Epithelial cell of prostate (primary cell): ENCODE measurements around the gene MORN1.
"Not testable (repeated sequence)": the region's sequence is repeated elsewhere in the genome, so short reads cannot be mapped to it uniquely, and the experiment has no call there.

Experiments used
- DNase-seq: peaks from one replicate; pipeline ENCODE4 v3.0.0-alpha.2; 2011; ENCODE audit warnings: low read depth, low spot score
- H3K27ac ChIP-seq: fragments of 450-650 bp; 2 replicates; pipeline ENCODE4 v1.5.1; 2017; ENCODE audit warnings: mild to moderate bottlenecking

The MORN1 gene

DNA sequence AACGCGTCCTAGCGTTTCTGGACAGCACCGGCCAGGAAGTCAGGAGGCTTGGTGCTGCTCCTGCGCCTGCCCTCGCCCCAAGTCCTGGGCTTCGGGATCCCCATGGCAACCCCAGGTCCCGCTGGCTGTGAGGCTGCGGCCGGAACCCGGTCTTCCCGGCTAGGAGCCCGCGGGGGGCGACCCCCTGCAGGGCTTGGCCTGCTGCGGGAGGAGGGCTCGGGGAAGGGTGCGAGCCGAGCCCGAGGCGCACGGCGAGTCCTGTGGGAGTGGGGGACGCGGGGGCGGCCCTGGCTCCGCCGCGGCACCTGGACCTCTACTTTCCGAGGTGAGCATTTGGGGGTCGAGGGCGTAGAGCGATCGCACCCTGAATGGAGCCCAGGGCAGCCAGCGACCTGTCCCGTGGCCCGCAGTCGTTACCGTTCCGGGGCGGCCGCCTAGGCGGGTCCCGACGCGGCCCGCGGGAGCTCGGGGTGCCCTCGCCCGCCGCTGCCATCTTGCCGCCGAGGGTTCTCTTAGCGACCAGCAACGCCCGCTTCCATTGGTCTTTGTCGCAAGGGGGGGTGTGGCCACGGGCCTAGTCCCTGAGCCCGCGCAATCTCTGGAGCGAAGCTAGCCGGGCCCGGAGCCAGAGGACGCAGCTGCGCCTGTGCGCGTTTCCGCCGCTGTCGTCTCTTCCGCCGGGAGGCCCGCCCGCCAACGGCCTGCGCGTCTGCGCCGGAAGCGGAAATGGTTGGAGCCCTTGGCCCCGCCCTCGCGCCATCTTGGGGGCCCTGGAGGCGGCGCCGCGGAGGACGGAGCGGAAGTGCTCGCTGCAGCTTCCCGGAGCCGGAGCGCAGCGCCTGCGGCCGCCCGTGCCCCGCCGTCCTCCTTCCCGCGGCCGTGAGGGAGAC, at the start of gene MORN1, which contains the start of gene RER1:
MORN1 (minus strand) TSS at position 514 of the 890 bp plus-strand sequence; CDS start at position 493, 21 bp downstream.
RER1 (plus strand) TSS at position 801 of the 890 bp plus-strand sequence. CDS start 3,950 bp downstream, outside the sequence.
- peak; percentile 91 for DNase-seq
- H3K27ac ChIP-seq: peak within 1 kb of the TSS; percentile 64

DNA sequence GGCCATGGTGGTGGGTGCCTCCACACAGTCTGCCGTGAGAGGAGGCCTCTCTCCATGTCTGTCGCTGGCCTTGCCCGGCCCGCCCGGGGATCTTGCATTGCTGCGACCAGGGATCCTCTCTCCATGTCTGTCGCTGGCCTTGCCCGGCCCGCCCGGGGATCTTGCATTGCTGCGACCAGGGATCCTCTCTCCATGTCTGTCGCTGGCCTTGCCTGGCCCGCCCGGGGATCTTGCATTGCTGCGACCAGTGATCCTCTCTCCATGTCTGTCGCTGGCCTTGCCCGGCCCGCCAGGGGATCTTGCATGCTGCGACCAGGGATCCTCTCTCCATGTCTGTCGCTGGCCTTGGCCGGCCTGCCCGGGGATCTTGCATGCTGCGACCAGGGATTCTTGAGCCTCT, 49.0 kb upstream of the MORN1 start:
- not testable (repeated sequence) for H3K27ac ChIP-seq, DNase-seq

- DNase-seq: no peak
- H3K27ac ChIP-seq: no peak overlapping the region
Observed at GRCh38 chr1:2439369-2439768, 48.0 kb upstream of the MORN1 start.

DNA sequence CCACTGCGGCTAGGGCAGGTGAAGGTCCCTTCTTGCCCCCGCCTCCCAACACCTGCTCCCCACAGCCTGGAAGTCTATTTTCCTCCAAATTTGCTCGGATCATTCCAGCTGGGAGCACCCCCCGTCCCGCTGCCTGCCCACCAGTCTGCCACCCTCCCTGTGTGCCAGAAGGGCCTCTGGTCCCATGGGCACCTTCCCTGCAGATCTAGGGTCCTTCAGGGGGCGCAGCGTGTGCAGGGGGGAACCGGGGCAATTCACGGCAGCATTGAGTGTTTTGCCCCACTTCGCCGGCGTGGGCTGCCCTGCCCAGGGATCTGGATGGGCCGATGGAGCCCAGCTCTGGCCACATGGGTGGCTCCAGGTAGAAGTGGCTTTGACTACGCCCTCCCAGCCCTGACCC, 47.3 kb upstream of the MORN1 start:
- DNase-seq: no peak
- H3K27ac ChIP-seq: no peak overlapping the region

DNA sequence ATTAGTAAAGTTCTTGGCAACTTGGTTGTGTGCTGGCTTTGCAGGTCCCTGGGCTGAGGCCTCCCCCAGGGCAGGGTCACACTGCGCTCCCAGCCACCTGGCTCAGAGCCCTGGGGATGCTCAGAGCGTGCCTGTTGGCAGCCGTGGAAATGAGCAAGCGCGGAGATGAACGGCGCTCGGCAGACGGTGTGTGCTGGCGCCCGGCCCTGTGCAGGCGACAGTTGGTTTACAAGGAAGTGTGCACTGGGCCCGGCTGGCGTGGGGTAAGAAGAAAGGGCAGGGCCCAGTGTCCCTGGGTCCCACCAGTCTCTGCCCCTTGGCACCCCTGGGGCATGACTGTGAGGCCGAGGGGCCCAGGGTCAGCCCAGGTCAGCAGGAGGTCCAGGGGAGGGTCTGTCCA, 46.7 kb upstream of the MORN1 start:
- DNase-seq: no peak
- no peak overlapping the region for H3K27ac ChIP-seq

DNA sequence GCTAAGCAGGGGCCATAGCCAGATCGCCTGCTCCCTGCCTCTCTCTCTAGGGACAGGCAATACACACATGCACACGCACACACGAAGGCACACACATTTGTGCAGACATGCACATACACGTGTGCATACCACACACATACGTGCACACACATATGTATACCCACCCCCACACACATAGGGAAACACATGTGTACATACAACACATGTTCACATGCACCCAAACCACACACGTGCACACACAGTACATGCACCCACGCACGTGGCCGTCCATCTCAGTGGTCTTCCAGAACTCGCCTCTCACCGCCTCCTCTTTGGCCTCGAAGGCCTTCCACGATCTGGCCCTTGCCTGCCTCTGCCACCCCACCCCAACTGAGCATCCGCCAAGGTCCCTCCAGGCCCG, 46.3 kb upstream of the MORN1 start:
- no peak overlapping the region for H3K27ac ChIP-seq
- no peak for DNase-seq

- DNase-seq: no peak
- no peak overlapping the region for H3K27ac ChIP-seq
Observed at GRCh38 chr1:2436876-2437275, 45.5 kb upstream of the MORN1 start.

DNA sequence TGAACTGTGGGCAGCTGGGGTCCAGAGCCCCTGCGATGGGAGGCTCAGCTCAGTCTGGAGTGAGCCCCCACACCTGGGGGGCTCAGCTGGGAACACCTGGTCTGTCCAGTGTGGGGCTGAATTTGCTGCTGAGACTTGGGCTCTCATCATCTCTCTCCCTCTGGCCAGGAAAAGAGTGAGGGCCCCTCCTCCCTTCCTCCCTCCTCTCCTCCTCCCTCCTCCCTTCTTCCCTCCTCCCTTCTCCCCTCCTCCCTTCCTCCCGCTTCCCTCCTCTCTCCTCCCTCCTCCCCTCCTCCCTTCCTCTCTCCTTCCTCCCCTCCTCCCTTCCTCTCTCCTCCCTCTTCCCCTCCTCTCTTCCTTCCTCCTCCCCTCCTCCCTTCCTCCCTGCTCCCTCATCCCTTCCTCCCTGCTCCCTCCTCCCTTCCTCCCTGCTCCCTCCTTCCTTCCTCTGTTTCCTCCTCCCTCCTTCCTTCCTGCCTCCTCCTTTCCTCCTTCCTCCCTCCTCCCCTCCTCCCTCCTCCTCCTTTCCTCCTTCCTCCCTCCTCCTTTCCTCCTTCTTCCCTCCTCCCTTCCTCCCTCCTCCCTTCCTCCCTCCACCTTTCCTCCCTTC, 44.5 kb upstream of the MORN1 start:
- DNase-seq: no peak
- no peak overlapping the region for H3K27ac ChIP-seq

DNA sequence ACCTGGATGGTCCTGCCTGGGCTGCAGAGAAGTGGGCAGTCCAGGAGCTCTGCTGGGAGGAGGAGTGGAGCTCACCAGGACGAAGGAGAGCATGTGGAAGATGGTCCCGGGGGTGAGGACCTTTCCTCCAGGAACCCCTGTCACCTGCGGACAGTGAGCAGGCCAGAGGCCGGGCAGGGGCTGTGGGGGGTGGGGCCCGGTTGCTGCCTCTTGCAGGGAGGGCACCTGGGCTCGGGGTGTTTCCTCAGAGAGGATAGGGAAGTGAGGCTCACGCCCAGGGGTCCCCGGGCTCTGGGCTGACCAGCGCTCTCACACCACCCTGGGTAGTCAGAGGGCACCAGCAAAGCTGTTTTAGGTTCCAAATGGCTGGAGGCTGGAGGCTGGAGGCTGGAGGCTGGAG, 43.7 kb upstream of the MORN1 start:
- DNase-seq: no peak
- H3K27ac ChIP-seq: no peak overlapping the region

DNA sequence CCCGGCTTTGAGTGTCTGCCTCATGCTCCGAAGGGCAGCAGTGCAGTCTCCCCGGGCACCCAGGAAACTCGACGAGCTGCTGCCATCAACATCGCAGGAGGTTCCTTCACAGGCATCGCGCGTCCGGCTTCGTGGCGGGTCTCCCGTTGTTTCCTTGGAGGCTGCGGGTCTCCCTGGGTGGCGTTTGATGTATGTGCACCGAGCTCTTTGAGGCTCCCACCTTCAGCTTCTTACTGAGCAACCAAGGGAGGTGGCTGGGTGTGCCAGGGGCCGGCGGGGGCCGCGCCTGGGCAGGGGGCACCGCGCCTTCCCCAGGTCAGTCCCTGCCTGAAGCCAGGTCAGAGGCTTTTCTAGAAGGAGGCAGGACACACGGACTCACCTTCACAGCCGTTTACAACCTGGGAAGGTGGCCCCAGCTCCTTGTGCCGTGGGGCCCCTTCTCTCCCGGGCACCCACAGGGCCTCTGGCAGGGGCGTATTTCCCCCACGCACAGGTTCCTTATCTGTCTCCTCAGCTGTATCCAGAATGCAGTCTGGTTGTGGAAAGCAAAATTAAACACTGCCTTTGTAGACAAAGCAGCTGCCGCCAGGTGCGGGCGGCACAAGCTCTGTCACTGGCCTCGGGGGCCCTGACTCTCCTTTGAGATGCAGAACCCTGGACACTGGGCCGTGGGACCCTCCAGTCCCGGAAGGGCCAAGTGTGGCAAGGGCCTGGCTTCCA, 42.7 kb upstream of the MORN1 start:
- H3K27ac ChIP-seq: no peak overlapping the region
- no peak for DNase-seq

GRCh38 chr1:2433196-2433595, 41.8 kb upstream of the MORN1 start:
- H3K27ac ChIP-seq: no peak overlapping the region
- DNase-seq: no peak

DNA sequence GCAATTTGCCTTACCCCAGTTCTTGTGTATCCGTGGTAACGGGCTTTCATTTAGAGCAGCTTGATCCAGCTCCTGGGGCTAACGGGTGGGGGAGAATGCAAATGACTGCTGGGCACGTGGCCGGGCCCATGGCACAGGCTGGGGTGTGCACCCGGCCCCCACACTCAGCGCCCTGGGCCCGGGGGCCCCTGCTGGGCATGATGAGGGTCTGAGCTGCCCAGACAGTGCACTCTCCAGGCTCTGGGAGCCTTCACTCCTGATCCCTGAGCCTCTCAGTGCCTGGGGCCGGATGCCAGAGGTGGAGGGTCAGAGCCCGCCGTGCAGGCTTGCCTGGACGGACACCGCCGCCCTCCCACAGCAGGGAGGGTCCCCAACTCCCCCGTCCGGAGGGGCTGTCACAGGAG, 41.1 kb upstream of the MORN1 start:
- DNase-seq: no peak
- H3K27ac ChIP-seq: no peak overlapping the region

- H3K27ac ChIP-seq: peak overlapping the region; percentile 17
- DNase-seq: no peak
Observed at GRCh38 chr1:2431518-2431917, 40.2 kb upstream of the MORN1 start.

DNA sequence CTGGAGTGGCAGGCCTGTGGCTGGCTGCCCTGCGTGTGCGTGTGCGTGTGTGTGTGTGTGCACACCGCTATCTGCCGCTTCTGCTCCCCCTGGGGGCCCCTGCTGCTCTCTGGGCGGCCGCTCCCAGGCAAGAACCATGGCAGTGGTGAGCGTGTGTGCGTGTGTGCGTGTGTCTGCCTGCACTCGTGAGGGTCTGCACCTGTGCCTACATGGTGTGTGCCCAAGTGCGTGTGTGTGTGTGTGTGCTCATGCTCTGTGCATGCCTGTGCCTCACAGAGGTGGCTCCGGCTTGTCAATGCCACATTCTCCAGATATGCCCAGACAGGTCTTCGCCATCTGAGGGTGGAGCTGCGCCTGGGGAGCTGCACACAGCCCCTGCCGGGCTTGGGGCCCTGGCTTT, 39.7 kb upstream of the MORN1 start:
- H3K27ac ChIP-seq: peak overlapping the region; percentile 92
- peak; percentile 48 for DNase-seq

DNA sequence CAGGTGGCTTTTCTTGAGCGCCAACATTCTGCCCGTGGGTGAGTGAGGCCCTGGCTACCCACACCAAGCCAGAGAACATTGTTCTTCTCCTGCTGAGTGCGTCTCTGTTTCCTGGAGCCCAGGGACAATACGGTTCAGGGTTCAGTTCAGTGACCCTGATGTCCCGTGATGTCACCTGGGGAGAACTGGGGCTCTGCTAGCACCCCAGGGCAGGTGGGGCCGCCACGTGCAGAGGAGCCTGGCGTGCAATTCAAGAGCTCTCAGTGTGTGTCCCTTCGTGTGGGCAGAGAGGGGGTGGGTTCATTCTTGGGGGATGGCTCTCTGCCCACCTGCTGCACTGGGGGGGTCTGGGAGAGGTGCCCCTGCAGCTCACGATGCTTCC, 39.2 kb upstream of the MORN1 start:
- DNase-seq: no peak
- peak overlapping the region; percentile 92 for H3K27ac ChIP-seq

- DNase-seq: peak; percentile 26
- peak overlapping the region; percentile 92 for H3K27ac ChIP-seq
Observed at GRCh38 chr1:2429780-2430591, 38.6 kb upstream of the MORN1 start.

DNA sequence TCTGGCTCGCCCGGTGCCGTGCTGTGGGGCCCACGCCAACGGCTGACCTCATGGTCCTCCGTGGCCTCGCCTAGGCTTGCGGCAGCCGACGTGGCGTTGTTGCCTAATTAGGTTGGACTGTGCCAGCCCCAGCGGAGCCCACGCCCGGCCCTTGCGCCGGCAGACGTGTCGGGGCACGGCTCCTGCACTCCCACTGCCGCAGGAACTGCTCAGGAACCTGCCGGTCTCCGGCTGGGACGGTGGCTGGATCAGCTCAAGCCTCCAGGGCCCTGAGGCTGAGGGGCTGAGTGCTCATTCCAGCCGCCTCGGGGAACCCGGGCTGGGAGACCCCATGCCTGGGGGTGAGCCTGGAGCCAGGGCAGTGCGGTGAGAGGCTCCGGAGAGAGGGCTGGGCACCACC, 37.1 kb upstream of the MORN1 start:
- peak; percentile 41 for DNase-seq
- peak overlapping the region; percentile 92 for H3K27ac ChIP-seq

- DNase-seq: no peak
- H3K27ac ChIP-seq: peak overlapping the region; percentile 92
Observed at GRCh38 chr1:2427976-2428375, 36.6 kb upstream of the MORN1 start.

DNA sequence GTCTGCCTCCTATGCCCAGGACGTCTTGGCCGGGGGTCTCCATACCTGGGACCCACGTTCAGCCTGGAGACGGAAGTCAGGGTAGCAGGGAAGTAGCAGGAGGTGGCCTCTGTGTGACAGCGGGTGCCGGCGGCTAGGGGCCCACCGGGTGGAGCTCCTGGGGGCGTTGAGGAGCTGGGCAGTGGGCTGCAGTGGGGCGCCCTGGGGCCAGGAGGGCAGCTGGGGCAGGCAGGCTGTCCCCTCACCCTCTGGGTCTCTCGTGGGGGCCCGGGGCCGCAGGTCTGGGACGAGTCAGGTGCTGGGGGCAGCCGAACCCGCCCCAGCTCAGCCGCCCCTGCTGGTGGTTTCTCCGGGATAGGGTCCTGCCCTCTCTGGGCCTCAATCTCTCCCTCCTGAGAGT, 35.7 kb upstream of the MORN1 start:
- DNase-seq: no peak
- no peak overlapping the region for H3K27ac ChIP-seq

DNA sequence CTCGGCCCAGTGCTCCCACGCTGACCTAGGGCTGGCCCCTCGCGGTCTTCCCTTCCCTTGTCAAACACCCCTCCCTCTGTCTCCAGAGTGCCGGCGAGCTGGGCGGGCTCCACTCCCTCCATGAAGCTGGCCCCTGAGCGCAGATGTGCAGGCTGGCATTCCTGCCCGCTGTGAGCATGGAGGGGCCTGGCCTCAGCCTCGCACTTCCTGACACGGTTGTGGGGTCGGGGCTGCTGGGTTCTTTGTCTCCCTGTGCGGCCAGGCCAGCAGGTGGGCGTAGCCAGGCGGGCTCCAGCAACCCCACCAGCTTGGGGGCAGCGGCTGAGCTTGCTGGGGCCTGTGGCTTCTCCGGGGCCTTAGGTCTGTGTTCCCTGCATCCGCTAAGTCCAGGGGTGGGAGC, 35.2 kb upstream of the MORN1 start:
- no peak for DNase-seq
- no peak overlapping the region for H3K27ac ChIP-seq
